Transverse colon (tissue), 4 donors: ENCODE data around the gene HMX3.

Experiments
- EP300 ChIP-seq: sonication (generic); formaldehyde crosslinking; IDR thresholded peaks from one replicate; pipeline ENCODE4 v1.6.1; 2017; ENCODE audit warnings: antibody characterized with exemption, low read depth
- POLR2A ChIP-seq: fragments of 450-650 bp; IDR thresholded peaks from one replicate; pipeline ENCODE4 v1.6.1; 2016; ENCODE audit warnings: antibody characterized with exemption, mild to moderate bottlenecking, moderate library complexity
- POLR2AphosphoS5 ChIP-seq, 3 donors: sonication (generic); formaldehyde crosslinking; IDR thresholded peaks; one replicate each; pipeline ENCODE4 v1.6.1; 2016; ENCODE audit warnings: antibody characterized with exemption in 3 of 3
- TF ChIP-seq, protein P1 (sequence below), 5 experiments: fragments of 200-600 bp in 3 of 5; fragments of 450-650 bp in 2 of 5; sonication (generic) in 3 of 5; IDR thresholded peaks; 1 replicate in 2 of 5; 2 replicates in 3 of 5; pipeline ENCODE4 v1.5.1; 2016 to 2017; ENCODE audit warnings: antibody characterized with exemption in 5 of 5, inconsistent platforms in 3 of 5, mild to moderate bottlenecking in 2 of 5, moderate library complexity in 1 of 5

- TF ChIP-seq, protein P1, sequence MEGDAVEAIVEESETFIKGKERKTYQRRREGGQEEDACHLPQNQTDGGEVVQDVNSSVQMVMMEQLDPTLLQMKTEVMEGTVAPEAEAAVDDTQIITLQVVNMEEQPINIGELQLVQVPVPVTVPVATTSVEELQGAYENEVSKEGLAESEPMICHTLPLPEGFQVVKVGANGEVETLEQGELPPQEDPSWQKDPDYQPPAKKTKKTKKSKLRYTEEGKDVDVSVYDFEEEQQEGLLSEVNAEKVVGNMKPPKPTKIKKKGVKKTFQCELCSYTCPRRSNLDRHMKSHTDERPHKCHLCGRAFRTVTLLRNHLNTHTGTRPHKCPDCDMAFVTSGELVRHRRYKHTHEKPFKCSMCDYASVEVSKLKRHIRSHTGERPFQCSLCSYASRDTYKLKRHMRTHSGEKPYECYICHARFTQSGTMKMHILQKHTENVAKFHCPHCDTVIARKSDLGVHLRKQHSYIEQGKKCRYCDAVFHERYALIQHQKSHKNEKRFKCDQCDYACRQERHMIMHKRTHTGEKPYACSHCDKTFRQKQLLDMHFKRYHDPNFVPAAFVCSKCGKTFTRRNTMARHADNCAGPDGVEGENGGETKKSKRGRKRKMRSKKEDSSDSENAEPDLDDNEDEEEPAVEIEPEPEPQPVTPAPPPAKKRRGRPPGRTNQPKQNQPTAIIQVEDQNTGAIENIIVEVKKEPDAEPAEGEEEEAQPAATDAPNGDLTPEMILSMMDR (IDR thresholded peaks at IDR 0.05), result no peak
- no peak for TF ChIP-seq POLR2A
- TF ChIP-seq POLR2AphosphoS5 (IDR thresholded peaks at IDR 0.05), result no peak
- no peak for TF ChIP-seq EP300
Observed at GRCh38 chr10:123087348-123087747, 48.4 kb upstream of the HMX3 start.
